ENCODE results near the gene FEM1C. TPM values are rescaled to one million over a fixed set of nuclear protein-coding genes. Genes with fewer than 3 reads are reported as not detected.

FEM1C gene
- total and polyA plus RNA-seq, 2 of the 4 experiments (the other 2 are of a cell fraction) = 6.3 to 21.5 TPM

DNA sequence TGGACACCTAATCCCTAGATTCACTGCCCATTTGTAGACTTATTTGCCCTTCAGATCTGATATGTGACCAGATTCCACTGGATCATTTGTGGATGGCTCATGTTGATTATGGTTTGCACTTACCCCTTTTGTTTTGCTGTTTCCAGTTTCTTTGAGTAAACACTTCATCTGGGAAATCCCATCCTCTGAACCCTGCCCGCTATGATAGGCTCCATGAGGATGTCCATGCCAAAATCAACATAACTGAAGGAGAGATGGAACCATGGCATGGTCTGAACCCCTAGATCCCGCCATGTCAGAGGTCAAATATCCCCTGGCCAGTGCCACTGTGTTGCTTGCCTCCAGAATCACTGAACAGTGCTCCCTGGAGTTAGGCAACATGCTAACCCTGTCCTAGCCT is 11.7 kb upstream of the FEM1C start:
- Histone ChIP-seq H3K9me3 (ENCODE audit: control insufficient read depth, insufficient read depth, low read length) (no peaks in the 10 kb centered on the region), H3K27me3 (ENCODE audit: control insufficient read depth, insufficient read depth, low read length) (no peaks in the 10 kb centered on the region), H2AFZ (replicated peaks; ENCODE audit: low read length, poor library complexity) (no peak overlapping the region), H3K4me1 (ENCODE audit: control insufficient read depth, insufficient read depth, low read length) (peaks cover 9% of the 10 kb centered on the region), H2BK120ac (ENCODE audit: low read depth, low read length) (no peak overlapping the region), H3K9me1 (ENCODE audit: insufficient read depth, low read length) (peaks cover 11% of the 10 kb centered on the region), H2BK5ac (ENCODE audit: low read depth, low read length, poor library complexity, severe bottlenecking) (no peak overlapping the region), H4K5ac (ENCODE audit: low read depth, low read length) (no peak overlapping the region), H3K18ac (ENCODE audit: low read depth, low read length) (no peak overlapping the region), H2BK20ac (ENCODE audit: low read depth, low read length) (no peak overlapping the region), H2AK9ac (replicated peaks; ENCODE audit: low read depth, low read length, poor library complexity) (no peak overlapping the region), H3K36me3 (ENCODE audit: control insufficient read depth, insufficient read depth, low read length) (no peaks in the 10 kb centered on the region), H4K8ac (ENCODE audit: low read depth in 2 of 2, low read length in 2 of 2) (no peak overlapping the region), H3K9ac (ENCODE audit: low read depth, low read length) (no peak overlapping the region), H4K20me1 (ENCODE audit: insufficient read depth, low read length) (no peaks in the 10 kb centered on the region), H4K91ac (ENCODE audit: insufficient read depth, low read depth, low read length) (no peak overlapping the region), H3K14ac (replicated peaks; ENCODE audit: low read depth, low read length) (no peak overlapping the region), H3K4ac (ENCODE audit: low read depth, low read length) (no peak overlapping the region), H3K4me3 (ENCODE audit: insufficient read depth, low read depth, low read length) (no peak overlapping the region), H2BK15ac (ENCODE audit: low read depth, low read length) (no peak overlapping the region), H3K23ac (ENCODE audit: low read depth, low read length) (no peak overlapping the region), H3K4me2 (ENCODE audit: low read depth, low read length) (no peak overlapping the region), H3K56ac (ENCODE audit: extremely low read depth, insufficient read depth, low read length) (no peak overlapping the region), H2AK5ac (ENCODE audit: low read depth, low read length) (no peak overlapping the region), H3K27ac (ENCODE audit: insufficient read depth, low read length) (no peak overlapping the region), H3K79me1 (ENCODE audit: low read depth in 1 of 2, low read length in 2 of 2) (no peaks in the 10 kb centered on the region)
- DNase-seq = no peak
- intact Hi-C loops (cut with micrococcal nuclease) = no loop called here
- in situ Hi-C loops (cut with MboI; ENCODE audit: low sequenced_read_pairs) = no loop called here
- dilution Hi-C loops (cut with HindIII; ENCODE audit: low sequenced_read_pairs, unreplicated experiment) = no loop called here
- WGBS, 2 experiments (ENCODE audit: extremely low coverage in 2 of 2, insufficient read length in 1 of 2) = 60% methylated on average over 1 of the region's 2 CpGs; no CpG with 5 or more reads in 1 of the 2 experiments
- ChIA-PET CTCF (interaction anchor here (1.0 kb wide), 1 partner anchor 9 kb away, joined by 3 read pairs; no protein-coding TSS in a partner anchor), POLR2A (ENCODE audit: unreplicated experiment) (no interaction called here)
- no peak for ATAC-seq (ENCODE audit: low read depth)
- TF ChIP-seq FOS (IDR thresholded peaks at IDR 0.05; ENCODE audit: low read depth, low read length) (no peak), BHLHE40 (IDR thresholded peaks at IDR 0.05; ENCODE audit: low read depth, low read length) (no peak), RFX5 (IDR thresholded peaks at IDR 0.05; ENCODE audit: low read depth, low read length) (no peak), MAZ (IDR thresholded peaks at IDR 0.05; ENCODE audit: borderline replicate concordance, low read depth, low read length) (no peak), SMC3 (IDR thresholded peaks at IDR 0.05; ENCODE audit: low read depth, low read length) (no peak)
- TF ChIP-seq, protein P1, sequence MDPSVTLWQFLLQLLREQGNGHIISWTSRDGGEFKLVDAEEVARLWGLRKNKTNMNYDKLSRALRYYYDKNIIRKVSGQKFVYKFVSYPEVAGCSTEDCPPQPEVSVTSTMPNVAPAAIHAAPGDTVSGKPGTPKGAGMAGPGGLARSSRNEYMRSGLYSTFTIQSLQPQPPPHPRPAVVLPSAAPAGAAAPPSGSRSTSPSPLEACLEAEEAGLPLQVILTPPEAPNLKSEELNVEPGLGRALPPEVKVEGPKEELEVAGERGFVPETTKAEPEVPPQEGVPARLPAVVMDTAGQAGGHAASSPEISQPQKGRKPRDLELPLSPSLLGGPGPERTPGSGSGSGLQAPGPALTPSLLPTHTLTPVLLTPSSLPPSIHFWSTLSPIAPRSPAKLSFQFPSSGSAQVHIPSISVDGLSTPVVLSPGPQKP (IDR thresholded peaks at IDR 0.05; ENCODE audit: borderline replicate concordance, low read depth, low read length) = no peak
- BruUV-seq (replicated peaks) = no TSS peak
